ENCODE results near the gene GPR55.

GPR55 gene

DNA sequence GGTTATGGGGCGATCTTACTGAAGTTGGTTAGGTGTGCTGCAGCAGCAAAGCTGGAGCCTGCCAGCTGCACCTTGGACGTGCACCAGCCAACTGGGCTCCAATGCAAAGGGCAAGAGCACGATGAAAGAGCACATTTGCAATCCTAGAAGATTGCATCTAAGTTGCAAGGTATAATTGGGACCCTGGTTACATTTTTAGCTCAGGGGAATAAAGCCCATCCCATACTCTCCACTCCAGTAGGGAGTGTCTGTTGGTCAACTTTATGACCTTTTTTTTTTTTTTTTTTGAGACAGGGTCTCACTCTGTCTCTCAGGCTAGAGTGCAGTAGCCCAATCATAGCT, 22.2 kb upstream of the GPR55 start:
- H3K4me3 ChIP-seq (ENCODE audit: low read depth, low read length) = no peak overlapping the region
- DNase-seq = no peak
- H3K27me3 ChIP-seq (replicated peaks) = no peaks in the 10 kb centered on the region
- no peak overlapping the region for H3K27ac ChIP-seq
- TF ChIP-seq, protein P1, sequence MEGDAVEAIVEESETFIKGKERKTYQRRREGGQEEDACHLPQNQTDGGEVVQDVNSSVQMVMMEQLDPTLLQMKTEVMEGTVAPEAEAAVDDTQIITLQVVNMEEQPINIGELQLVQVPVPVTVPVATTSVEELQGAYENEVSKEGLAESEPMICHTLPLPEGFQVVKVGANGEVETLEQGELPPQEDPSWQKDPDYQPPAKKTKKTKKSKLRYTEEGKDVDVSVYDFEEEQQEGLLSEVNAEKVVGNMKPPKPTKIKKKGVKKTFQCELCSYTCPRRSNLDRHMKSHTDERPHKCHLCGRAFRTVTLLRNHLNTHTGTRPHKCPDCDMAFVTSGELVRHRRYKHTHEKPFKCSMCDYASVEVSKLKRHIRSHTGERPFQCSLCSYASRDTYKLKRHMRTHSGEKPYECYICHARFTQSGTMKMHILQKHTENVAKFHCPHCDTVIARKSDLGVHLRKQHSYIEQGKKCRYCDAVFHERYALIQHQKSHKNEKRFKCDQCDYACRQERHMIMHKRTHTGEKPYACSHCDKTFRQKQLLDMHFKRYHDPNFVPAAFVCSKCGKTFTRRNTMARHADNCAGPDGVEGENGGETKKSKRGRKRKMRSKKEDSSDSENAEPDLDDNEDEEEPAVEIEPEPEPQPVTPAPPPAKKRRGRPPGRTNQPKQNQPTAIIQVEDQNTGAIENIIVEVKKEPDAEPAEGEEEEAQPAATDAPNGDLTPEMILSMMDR (IDR thresholded peaks at IDR 0.05; ENCODE audit: low read depth, low read length, missing control alignments) = no peak
- in situ Hi-C loops (cut with HindIII; ENCODE audit: low pct_ligation_motif_present, low sequenced_read_pairs) = no loop called here
- no peaks in the 10 kb centered on the region for H3K36me3 ChIP-seq (replicated peaks)

DNA sequence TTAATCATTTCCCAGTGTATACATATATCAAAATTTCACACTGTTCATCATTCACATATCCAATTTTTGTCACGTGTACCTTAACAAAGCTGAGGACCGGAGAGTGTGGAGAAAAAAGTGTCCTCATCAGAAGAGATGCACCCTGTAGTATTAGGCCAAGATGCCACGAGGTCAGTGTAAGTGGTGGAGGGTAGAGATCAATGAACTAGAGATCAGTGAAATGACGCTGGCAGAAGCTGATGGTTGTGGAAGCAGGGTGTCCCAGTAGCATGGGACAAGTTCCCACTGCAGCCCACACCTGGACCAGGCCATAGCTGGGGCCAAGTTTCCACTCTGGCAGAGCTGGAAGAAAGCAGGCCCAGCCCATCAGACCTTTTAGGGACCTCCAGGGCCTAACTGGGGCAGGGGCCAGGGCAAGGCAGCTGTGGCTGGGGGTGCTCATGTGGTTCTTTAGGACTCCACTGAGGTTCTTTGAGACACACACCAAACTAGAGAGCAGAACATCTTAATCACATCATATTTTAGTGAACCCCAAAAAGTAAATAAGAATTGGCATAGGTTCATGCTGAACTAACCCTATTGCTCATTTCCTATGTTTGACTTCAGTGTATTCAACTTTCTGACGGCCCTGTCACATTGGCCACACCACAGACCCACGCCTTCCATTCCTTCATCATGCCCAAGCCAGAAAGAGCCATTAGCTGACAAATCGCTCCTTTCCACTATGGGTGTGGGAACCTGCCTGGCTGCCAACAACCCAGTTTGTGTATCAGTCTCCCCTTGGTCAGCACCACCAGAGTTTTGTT, 21.6 kb upstream of the GPR55 start:
- DNase-seq = no peak
- Histone ChIP-seq H3K4me3 (ENCODE audit: low read depth, low read length) (no peak overlapping the region), H3K36me3 (replicated peaks) (no peaks in the 10 kb centered on the region), H3K27me3 (replicated peaks) (no peaks in the 10 kb centered on the region), H3K27ac (no peak overlapping the region)
- in situ Hi-C loops (cut with HindIII; ENCODE audit: low pct_ligation_motif_present, low sequenced_read_pairs) = no loop called here
- TF ChIP-seq, protein P1 (IDR thresholded peaks at IDR 0.05; ENCODE audit: low read depth, low read length, missing control alignments) = no peak

DNA sequence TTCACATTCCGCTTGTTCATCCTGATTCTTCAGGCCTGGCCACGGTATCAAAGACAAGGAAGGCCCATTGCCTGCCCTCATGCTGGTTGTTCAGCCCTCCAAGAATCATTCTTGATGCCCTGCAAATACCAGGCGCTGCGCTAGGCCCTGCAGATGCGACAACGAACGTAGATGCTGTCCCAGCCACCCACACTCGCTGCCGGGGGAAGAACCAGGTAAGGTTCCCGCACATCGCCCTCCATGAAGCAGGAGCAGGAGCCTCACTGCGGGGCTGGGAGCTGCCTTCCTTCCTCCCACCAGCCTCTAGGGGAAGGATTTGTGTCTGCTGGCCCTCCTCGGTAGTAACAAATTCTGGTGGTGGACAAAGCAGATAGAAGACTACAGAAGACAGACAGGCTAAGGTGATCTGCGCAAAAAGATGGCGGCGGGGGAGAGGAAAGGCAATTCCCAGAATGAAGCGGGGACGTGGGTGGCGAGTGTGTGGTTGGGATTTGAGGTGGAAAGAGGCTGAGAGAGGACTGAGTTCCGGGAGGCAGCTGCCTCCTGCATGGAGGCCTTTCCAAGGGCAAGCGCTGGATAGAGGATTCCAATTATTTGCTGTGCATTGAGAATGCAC, 19.8 kb upstream of the GPR55 start:
- Histone ChIP-seq H3K27ac (no peak overlapping the region), H3K27me3 (replicated peaks) (no peaks in the 10 kb centered on the region), H3K4me3 (ENCODE audit: low read depth, low read length) (no peak overlapping the region), H3K36me3 (replicated peaks) (no peaks in the 10 kb centered on the region)
- in situ Hi-C loops (cut with HindIII; ENCODE audit: low pct_ligation_motif_present, low sequenced_read_pairs) = no loop called here
- DNase-seq = no peak
- TF ChIP-seq, protein P1 (IDR thresholded peaks at IDR 0.05; ENCODE audit: low read depth, low read length, missing control alignments) = no peak

DNA sequence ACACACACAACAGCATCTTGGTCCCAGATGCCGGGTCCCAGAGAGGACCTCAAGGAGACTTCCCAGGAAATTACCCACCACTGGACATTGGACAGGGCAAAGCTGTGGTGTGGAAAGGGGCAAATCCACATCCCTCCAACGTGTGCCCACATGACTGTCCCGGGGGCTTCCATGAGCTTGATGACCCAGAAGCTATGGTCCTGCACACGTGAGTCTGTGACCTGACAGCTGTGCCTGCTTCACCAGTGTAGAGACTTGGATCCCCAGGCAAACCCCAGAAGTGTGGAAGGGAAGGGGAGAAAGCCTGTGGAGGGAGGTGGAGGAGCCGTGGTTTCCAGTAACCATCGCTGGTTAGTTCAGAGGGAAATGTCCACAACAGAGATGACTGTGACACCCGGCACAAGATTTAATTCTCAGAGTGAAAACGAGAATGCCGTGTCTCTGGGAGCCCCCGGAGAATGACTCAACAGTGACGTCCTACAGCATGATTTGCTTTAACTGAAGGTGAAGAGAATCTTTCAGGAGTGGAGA, 19.1 kb upstream of the GPR55 start:
- no peaks in the 10 kb centered on the region for H3K27me3 ChIP-seq (replicated peaks)
- no peak overlapping the region for H3K27ac ChIP-seq
- no peak for DNase-seq
- in situ Hi-C loops (cut with HindIII; ENCODE audit: low pct_ligation_motif_present, low sequenced_read_pairs) = no loop called here
- H3K36me3 ChIP-seq (replicated peaks) = no peaks in the 10 kb centered on the region
- TF ChIP-seq, protein P1 (IDR thresholded peaks at IDR 0.05; ENCODE audit: low read depth, low read length, missing control alignments) = no peak
- H3K4me3 ChIP-seq (ENCODE audit: low read depth, low read length) = no peak overlapping the region

DNA sequence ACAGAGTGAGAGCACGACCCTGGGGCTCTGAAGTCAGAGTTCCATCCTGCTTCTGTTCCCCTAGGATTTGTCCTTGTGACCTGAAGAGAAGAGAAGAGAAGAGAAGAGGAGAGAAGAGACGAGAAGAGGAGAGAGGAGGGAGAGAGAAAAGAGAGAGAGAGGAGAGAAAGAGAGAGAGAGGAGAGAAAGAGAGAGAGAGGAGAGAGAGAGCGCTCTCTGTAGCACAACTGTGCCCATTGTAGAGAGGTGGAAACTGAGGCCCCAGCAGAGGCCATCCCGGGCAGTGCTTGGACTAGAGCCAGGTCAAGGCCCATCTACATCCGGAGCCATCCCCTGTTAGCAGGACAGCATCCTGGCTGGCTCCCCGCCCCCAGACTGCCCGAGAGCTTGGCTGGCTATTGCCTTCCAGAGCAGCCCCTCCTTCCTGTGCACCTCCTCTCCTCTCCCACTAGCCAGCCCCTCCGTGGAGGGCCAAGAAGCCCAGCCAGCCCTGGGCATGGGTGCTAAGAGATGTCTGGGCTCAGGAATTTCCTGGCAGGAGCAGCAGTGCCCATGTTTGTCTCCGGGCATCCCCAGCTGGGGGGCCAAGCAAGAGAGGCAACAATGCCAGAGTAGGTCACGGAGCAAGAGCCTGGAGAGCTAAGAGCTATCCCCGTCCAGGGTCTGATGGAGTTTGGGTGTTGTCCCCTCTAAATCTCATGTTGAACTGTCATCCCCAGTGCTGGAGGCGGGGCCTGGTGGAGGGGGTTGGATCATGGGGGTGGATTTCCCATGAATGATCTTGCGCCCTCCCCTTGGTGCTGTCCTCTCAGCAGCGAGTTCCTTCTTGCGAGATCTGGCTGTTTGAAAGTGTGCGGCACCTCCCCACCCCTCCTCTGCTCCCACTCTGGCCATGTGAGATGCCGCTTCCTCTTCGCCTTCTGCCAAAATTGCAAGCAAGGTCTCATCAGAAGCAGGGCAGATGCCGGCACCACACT, 18.2 kb upstream of the GPR55 start:
- TF ChIP-seq, protein P1 (IDR thresholded peaks at IDR 0.05; ENCODE audit: low read depth, low read length, missing control alignments) = no peak
- no peaks in the 10 kb centered on the region for H3K27me3 ChIP-seq (replicated peaks)
- no peaks in the 10 kb centered on the region for H3K36me3 ChIP-seq (replicated peaks)
- no peak overlapping the region for H3K27ac ChIP-seq
- no peak for DNase-seq
- in situ Hi-C loops (cut with HindIII; ENCODE audit: low pct_ligation_motif_present, low sequenced_read_pairs) = no loop called here
- no peak overlapping the region for H3K4me3 ChIP-seq (ENCODE audit: low read depth, low read length)

All from brain microvascular endothelial cell (primary cell).